A549 (cell line): ENCODE measurements around the gene ITIH6.

Source experiments
- CBX2 ChIP-seq: fragments of 200-600 bp; sonication (generic); IDR thresholded peaks from 2 replicates; pipeline ENCODE4 v1.6.1; 2016; ENCODE audit warnings: low read depth, mild to moderate bottlenecking, borderline replicate concordance
- CTCF ChIP-seq: fragments of >200 bp; sonication (Bioruptor Twin); formaldehyde crosslinking; IDR thresholded peaks from 3 replicates; pipeline ENCODE4 v1.5.1; 2016
- E2F6 ChIP-seq: IDR thresholded peaks from 2 replicates; pipeline ENCODE4 v1.6.1; 2012; ENCODE audit warnings: low read depth, borderline replicate concordance
- EP300 ChIP-seq, 2 experiments: fragments of >200 bp; sonication (Bioruptor Twin); formaldehyde crosslinking; IDR thresholded peaks; 2 replicates in 1 of 2; 3 replicates in 1 of 2; pipeline ENCODE4 v1.6.1; 2016 to 2017
- MAFK ChIP-seq: fragments of 450-650 bp; IDR thresholded peaks from 2 replicates; pipeline ENCODE4 v1.6.1; 2014; ENCODE audit not compliant: partially characterized antibody
- MAX ChIP-seq: IDR thresholded peaks from 2 replicates; pipeline ENCODE4 v1.6.1; 2012
- MAZ ChIP-seq: fragments of 150-350 bp; IDR thresholded peaks from 2 replicates; pipeline ENCODE4 v1.6.1; 2014; ENCODE audit warnings: antibody characterized with exemption, low read depth, low read length, borderline replicate concordance
- PBX3 ChIP-seq: IDR thresholded peaks from 2 replicates; pipeline ENCODE4 v1.6.1; 2012
- PHF8 ChIP-seq: fragments of 200-600 bp; sonication (generic); IDR thresholded peaks from 2 replicates; pipeline ENCODE4 v1.6.1; 2016; ENCODE audit warnings: low read depth, mild to moderate bottlenecking, antibody characterized with exemption, moderate library complexity, borderline replicate concordance
- POLR2A ChIP-seq: IDR thresholded peaks from 2 replicates; pipeline ENCODE4 v1.6.1; 2012; ENCODE audit warnings: mild to moderate bottlenecking, low read length
- RAD21 ChIP-seq, 2 experiments: fragments of >200 bp in 1 of 2; sonication (Bioruptor Twin) in 1 of 2; formaldehyde crosslinking in 1 of 2; IDR thresholded peaks in 1 of 2; conservative IDR thresholded peaks in 1 of 2; 2 replicates in 1 of 2; 3 replicates in 1 of 2; pipeline ENCODE4 v1.6.1; 2012 to 2018; ENCODE audit warnings: inconsistent platforms in 1 of 2
- RFX5 ChIP-seq: fragments of 450-650 bp; IDR thresholded peaks from 2 replicates; pipeline ENCODE4 v1.7.1; 2014; ENCODE audit warnings: antibody characterized with exemption, mild to moderate bottlenecking, moderate library complexity
- SREBF2 ChIP-seq: fragments of 450-650 bp; IDR thresholded peaks from 2 replicates; pipeline ENCODE4 v1.6.1; 2014; ENCODE audit warnings: mild to moderate bottlenecking, moderate library complexity

GRCh38 chrX:54824722-54825121, 26.7 kb upstream of the ITIH6 start:
- TF ChIP-seq PHF8 (no peak), RAD21 (conservative IDR thresholded peaks at IDR 0.05 in 1 of 2, IDR thresholded peaks at IDR 0.05 in 1 of 2) (no peak), CTCF (no peak), MAFK (no peak), RFX5 (no peak), PBX3 (no peak), EP300 (IDR thresholded peaks at IDR 0.05) (no peak), E2F6 (no peak), POLR2A (no peak), SREBF2 (no peak), MAX (no peak), CBX2 (no peak), MAZ (no peak)
